ENCODE data around the gene AGTPBP1.
"Not testable (repeated sequence)": the region's sequence is repeated elsewhere in the genome, so short reads cannot be mapped to it uniquely, and the experiment has no call there.

Gene AGTPBP1, protein sequence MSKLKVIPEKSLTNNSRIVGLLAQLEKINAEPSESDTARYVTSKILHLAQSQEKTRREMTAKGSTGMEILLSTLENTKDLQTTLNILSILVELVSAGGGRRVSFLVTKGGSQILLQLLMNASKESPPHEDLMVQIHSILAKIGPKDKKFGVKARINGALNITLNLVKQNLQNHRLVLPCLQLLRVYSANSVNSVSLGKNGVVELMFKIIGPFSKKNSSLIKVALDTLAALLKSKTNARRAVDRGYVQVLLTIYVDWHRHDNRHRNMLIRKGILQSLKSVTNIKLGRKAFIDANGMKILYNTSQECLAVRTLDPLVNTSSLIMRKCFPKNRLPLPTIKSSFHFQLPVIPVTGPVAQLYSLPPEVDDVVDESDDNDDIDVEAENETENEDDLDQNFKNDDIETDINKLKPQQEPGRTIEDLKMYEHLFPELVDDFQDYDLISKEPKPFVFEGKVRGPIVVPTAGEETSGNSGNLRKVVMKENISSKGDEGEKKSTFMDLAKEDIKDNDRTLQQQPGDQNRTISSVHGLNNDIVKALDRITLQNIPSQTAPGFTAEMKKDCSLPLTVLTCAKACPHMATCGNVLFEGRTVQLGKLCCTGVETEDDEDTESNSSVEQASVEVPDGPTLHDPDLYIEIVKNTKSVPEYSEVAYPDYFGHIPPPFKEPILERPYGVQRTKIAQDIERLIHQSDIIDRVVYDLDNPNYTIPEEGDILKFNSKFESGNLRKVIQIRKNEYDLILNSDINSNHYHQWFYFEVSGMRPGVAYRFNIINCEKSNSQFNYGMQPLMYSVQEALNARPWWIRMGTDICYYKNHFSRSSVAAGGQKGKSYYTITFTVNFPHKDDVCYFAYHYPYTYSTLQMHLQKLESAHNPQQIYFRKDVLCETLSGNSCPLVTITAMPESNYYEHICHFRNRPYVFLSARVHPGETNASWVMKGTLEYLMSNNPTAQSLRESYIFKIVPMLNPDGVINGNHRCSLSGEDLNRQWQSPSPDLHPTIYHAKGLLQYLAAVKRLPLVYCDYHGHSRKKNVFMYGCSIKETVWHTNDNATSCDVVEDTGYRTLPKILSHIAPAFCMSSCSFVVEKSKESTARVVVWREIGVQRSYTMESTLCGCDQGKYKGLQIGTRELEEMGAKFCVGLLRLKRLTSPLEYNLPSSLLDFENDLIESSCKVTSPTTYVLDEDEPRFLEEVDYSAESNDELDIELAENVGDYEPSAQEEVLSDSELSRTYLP

DNA sequence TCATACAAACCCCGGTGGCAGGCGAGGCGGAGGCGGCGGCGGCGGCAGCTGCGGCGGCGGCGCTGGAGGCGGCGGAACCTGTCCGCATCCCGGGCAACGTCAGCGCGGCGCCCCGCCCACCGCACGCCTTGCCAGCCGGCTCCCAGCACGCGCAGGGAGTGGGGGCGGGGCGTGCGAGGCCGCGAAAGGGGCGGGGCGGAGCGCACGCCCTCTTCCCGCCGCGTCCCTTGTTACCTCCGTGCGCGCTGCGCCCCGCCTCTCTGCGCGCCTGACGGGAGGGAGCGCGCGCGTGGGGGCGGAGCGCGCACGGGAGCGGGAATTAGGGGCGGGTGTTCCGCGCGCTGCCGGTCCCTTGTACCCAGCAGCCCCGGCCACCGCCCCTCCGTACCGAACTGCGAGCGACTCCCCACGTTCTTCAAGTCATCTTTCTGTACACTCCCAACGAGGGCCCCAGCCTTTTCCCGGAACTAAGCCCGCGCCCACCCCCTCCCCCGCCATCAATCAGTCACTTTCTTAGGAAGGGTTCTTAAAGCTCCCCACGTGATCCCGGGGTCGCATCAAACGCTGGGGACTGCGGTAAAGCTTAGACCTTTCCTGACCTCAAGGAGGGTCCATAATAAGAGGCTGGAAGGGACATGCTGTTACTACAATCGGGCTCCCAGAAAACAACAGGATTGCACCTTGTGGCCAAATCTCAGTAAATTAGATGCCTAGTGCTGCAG is at the start of gene AGTPBP1:
Gene AGTPBP1 (minus strand): TSS at position 80 of the 722 bp plus-strand sequence. CDS start 29,421 bp downstream, outside the sequence.
- DNase-seq, result peak; percentile 96

DNA sequence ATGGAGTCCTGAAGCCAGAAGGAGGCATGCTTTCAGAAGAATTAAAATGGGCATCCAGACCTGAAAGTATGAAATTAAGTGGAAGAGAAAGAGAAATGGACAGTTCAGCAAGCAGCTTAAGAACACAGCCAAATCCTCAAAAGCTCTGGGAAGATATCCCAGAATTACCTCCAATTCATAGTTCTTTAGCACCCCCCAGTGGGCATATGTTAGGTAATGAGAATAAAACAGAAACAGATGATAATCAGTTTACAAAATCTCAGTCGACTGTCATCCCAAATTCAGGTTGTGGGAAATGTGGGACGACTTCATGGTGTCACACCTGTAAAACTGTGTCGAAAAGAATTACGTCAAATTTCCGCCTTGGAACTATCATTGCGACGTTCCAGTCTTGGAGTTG is 44.4 kb upstream of the AGTPBP1 start:
- DNase-seq, result not testable (repeated sequence)

DNA sequence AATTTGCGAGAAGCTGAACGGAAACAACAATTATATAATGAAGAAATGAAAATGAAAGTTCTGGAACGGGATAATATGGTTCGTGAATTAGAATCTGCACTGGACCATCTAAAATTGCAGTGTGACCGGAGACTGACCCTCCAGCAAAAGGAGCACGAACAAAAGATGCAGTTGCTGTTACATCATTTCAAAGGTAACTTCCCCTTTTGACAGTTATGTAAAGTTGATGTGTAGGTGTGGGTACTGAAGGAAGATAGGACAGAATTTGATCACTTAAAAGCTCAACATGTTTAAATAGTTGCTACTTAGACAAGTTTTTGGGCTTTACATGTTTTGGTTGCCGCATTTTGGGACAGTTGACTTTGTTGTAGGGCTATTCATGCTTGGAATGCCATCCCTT is 32.1 kb upstream of the AGTPBP1 start:
- DNase-seq, result not testable (repeated sequence)

DNA sequence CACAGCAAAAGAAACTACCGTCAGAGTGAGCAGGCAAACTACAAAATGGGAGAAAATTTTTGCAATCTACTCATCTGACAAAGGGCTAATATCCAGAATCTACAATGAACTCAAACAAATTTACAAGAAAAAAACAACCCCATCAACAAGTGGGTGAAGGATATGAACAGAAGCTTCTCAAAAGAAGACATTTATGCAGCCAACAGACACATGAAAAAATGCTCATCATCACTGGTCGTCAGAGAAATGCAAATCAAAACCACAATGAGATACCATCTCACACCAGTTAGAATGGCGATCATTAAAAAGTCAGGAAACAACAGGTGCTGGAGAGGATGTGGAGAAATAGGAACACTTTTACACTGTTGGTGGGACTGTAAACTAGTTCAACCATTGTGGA is 20.0 kb upstream of the AGTPBP1 start:
- DNase-seq, result not testable (repeated sequence)

DNA sequence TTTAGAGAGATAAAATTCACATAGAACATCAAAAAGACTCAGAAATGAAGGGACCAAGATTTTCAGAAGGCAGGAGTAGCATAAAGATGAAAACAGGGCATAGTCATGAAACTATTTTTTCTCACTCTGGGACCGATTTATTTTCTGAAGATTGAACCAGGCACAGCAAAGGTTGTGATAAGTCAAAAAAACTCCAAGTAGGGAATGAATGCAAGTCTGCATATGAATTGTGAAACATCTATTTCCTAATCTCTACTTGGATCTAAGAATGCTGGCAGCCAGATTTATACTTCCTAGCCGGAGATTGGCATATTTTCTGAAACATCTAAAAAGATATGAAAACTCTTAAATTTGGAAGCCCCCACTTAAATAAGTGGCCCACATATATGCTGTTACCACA is 16.0 kb upstream of the AGTPBP1 start:
- DNase-seq, result not testable (repeated sequence)

DNA sequence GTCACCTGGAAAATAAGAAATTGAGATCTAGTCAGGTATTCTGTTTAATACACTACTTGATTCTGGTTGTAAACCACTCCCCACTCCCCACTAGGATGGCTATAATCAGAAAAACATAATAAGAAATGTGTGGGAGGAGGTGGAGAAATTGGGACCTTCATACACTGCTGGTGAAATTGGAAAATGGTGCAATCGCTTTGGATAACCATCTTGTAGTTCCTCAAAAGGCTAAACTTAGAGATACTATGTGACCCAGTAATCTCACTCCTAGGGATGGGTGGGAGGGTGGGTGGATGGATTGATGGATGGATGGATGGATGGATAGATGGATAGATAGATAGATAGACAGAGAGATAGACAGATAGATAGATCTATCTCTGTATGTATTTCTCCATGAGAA is 14.5 kb upstream of the AGTPBP1 start:
- not testable (repeated sequence) for DNase-seq

DNA sequence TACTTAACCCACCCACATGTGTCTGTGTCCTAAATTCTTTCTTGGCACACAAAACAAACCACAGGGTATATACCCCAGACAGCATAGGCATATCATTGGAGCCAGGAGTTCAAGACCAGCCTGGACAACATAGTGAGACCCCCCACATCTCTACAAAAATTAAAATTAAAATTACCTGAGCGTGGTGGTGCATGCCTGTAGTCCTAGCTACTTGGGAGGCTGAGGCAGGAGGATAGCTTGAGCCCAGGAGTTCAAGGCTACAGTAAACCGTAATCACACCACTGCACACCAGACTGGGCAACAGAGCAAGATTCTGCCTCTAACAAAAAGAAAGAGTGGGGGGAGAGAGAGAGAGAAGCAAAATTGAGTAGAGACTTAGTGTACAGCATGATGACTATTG is 4.6 kb upstream of the AGTPBP1 start:
- DNase-seq, result no peak

DNA sequence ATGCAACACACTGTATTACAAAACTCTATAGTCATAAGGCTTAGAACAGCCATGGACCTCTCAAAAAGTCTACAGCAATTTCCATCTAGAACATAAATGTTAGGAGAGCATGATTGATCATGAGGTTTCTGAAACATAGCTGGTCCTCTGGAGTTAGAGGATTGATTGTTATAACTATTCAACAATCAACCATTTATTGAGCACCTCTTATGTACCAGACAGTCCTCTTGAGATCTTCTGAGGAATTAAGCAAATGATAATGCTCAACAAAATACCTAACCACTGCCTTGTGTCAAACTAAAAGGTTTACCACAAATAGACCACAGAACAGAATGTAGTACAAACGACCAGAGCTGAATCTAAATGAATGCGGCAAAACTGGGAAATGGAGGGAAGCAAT is 3.4 kb upstream of the AGTPBP1 start:
- DNase-seq, result no peak

DNA sequence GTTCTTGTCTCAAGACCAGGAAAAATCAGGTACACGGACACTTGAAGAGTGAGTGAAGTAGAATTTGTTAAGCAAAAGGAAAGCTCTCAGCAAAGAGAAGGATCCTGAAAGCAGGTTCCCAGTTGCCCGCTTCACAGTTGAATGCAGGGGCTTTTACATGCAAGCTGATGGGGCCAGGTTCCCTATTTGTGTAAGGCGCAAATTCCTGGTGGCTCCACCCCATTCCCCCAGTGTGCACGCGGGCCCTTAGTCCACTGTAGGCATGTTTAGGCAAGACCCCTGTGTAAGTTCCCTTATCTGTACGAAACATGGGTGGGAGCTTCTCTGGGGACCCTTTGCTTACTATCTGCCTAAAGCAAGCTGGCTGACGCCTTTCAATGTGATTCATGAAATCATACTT is 2.7 kb upstream of the AGTPBP1 start:
- DNase-seq, result no peak

DNA sequence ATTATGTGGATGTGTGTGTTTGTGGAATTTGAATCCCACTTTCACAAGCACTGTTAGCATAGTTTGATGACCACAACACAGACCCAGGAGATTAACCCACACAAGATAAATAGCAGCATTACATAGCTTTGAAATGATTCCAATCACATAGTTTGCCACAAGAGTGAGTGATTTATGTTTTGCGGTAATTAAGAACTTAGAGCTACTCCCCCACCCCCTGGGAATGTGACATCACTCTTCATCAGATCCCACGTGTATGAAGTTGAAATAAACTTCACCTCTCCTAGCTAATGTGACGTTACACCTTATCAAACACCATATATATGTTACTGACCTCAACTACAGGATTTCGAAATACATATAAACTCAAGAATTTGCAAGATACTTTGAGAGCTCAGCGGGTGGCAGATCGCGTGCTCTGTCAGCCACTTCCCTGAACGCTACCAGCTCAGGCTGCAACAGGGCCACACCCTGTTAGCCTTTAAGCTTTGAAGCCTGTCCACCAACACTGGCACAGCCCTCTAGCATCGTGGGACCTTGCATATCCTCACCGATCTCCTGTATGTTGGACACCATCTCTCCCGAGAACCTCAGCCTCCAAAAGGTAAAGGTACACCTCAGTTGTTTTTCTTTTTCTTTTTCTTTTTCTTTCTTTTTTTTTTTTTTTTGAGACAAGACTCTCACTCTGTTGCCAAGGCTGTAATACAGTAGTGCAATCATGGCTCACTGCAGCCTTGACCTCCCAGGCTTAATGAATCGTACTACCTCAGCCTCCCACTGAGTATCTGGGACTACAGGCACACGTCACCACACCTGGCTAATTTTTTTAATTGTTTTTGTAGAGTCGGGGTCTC is 1.7 kb upstream of the AGTPBP1 start:
- no peak for DNase-seq

DNA sequence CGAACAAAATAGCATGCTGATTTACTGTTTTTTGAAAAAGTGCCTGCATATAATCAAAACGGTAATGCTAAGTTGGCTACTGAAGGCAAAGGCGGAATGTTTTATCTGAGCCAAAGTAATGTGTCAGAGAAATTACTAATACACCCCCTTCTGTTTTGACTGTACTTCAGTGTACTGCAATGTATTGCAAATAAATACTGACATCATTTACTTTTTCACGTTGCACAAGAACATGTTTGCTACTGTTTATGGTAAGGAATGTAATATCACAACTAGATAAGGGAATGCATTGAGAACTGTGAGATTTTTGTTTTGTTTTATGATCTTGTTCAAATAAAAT is 813 bp upstream of the AGTPBP1 start:
- no peak for DNase-seq

DNA sequence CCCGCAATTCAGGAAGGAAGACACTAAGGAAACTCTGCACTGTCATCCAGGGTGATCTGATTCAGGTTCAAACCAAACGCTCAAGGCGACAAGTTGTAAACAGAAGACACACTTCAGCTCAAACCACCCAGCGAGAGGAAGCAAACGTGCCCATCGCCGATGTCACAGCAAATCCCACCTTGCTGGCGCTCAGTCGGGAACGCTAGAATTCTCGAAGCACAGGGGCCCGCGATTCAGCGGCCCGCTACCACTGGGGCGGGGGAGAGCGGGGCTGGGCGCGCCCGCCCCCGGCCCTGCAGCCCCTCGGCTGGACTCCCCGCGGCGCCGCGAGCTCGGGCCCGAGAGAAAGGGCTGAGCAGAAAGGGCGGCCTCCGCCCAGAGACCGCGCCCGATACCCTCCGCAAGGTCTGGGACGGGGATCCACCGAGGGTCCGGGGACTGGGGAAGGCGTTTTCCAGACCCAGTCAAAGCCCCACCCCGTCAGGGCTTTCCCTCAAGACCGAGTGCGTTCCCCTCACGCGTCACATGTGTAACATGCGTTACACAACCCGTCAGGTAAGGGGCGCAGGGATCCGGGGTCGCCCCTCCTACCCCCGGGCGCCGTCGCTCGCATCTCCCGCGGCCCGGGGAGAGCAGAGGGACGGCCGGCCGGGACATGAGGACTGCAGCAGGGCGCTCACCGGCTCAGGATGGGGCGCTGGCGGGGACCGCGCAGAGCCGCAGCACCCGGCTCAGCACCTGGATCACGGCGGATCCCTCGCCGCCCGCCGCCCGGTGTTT is 469 bp downstream of the AGTPBP1 start:
- DNase-seq, result no peak

DNA sequence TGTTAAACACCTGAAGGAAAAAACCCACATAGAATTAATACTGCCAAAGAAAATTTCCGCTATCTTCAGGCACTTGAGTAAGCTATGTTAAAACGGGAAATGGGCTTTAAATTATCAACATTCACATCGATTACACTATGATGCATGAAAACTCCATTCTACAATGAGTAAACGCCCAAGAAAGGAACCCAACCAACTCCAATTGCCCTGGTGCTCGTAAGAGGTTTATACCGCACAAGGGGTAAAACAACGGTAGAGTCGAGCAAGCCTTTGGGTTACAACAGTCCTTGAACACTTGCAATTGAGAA is 1.0 kb downstream of the AGTPBP1 start:
- DNase-seq, result peak; percentile 24

DNA sequence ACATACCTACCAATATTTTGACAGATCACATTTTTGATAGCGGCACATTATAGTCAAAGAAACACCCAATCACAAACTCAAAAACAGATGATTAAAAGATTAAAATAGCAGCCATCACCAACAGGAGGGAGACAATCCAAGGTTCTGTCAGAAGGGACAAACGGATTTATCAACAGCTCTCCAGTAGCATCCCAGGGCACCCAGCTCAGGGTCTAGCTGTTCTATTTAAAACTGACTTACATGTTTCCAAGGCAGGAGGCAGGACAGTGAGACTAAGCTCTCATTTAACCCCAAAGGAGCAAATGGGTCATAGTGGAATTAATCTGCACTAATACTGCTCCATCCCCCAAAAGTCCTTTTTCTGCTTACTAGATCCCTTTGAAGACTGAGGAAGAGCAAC is 3.2 kb downstream of the AGTPBP1 start:
- DNase-seq, result no peak

DNA sequence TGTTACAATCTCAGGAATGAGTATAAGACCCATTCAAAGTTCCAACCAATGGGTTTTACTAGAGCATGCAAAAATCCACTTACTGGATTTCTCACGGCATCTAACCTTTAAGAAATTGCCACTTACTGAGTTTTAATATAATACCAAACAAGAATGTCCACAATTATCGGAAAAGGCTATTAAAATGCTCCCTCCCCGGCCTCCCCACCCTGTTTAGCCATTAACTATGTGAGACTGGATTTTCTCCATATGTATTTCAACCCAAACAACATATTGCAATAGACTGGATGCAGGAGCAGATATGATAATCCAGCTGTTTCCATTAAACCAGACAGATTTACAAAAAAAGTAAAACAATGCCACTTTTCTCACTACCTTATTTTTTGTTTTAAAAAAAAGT is 4.1 kb downstream of the AGTPBP1 start:
- DNase-seq, result no peak

DNA sequence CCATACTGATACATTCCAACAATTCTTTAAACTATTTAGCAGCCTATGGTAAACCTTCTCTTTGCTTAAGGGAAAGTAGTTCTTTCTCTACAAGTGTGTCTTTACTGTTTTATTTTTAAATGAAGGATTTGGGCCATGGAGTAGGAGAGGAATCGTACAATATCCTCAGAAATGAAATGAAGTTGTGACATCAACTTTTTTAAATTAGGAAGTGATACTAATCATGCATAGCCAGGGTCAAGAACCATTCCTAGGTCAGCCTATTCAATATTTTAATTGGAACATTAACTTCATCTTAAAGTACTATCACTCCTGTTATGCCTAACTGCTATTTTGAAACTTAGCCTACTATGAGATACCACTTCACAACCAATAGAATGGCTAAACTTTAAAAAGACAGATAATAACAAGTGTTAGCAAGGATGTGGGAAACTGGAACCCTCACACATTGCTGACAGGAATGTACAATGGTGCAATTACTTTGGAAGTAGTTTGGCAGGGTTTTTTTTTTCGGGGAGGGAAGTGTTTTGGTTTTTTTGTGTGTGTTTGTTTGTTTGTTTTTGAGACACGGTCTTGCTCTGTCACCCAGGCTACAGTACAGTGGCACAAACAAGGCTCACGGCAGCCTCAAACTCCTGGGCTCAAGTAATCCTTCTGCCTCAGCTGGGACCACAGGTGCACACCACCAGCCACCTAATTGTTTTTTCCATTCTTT is 10.7 kb downstream of the AGTPBP1 start:
- DNase-seq, result no peak

DNA sequence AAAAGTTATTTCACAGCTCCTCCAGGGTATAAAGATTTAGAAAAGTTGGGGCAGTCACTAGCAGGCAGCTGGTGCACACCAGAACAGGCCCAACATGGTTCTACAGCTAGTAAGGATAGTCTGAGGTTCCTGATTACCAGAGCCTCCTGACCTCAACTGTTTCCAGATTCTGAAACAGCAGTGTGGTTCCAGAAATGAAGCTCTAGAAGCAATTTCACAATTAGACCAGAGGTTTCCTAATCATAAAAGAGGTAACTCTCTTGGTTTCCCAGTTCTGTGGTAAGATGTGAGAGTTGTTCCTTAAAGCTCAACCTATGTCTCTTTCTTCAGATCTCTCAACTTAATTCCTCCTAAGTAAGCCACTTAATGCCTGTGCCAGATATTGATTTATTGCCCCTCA is 11.9 kb downstream of the AGTPBP1 start:
- DNase-seq, result no peak

DNA sequence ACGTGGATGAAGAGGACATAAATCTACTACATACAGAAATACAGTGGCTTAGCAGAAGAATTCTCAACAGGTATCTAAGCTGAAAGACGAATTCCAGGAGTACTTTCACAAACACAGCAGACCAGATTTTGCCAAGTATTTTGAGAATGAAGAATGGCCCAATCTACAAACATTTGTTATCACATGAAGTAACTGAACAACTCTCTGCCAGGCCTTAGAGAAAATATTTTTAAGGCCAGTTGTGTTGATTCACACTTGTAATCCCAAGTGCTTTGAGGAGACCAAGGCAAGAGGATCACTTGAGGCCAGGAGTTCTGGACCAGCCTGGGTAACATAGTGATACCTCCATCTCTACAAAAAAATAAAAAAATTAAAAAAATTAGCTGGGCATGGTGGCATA is 14.3 kb downstream of the AGTPBP1 start:
- DNase-seq, result no peak

DNA sequence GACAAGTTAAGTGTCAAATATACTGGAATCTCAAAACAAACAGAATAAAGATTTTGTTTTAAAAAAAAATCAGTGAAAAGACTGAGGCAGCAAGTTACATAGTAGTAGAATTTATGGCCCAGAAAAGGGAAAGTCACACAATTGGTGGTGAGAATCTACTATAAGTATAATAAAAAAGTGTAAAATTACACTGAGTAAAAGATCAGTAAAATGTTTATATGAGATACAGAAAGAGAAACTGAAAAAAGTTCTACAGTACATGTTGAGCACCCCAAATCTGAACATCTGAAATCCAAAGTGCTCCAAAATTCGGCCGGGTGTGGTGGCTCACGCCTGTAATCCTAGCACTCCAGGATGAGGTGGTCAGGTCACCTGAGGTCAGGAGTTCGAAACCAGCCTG is 15.0 kb downstream of the AGTPBP1 start:
- no peak for DNase-seq

DNA sequence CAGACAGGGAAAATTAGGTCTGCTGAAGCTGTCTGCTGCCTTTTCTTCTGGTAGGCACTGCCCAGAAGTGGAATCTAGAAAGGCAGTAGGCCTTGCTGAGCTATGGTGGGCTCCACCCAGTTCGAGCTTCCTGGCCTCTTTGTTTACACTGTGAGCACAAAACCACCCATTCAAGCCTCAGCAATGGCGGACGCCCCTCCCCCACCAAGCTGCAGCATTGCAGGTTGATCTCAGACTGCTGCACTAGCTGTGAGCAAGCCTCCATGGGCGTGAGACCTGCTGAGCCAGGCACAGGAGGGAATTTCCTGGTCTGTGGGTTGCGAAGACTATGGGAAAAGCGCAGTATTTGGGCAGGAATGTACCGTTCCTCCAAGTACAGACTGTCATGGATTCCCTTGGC is 18.5 kb downstream of the AGTPBP1 start:
- DNase-seq, result no peak

All from GDM1 (cell line).